ENCODE results near the gene CHRNB1.

- TF ChIP-seq CTCF (IDR thresholded peaks at IDR 0.05) (no peak), POLR2AphosphoS5 (IDR thresholded peaks at IDR 0.05) (peak; percentile 37), POLR2A (IDR thresholded peaks at IDR 0.05) (no peak)
These were observed 24.0 kb downstream of the CHRNB1 start for GRCh38 chr17:7468804-7469389.
